Neural cell (in vitro differentiated cells): ENCODE data around the gene SIX4.
A peak's percentile ranks its signal among the peaks of the same experiment; 100 is the strongest.

ENCODE experiments used
- CTCF ChIP-seq: fragments of 450-650 bp; IDR thresholded peaks from 2 replicates; pipeline ENCODE4 v1.5.1; 2014; ENCODE audit warnings: antibody characterized with exemption, mild to moderate bottlenecking, moderate library complexity; ENCODE audit not compliant: poor library complexity, severe bottlenecking
- EP300 ChIP-seq: fragments of 450-650 bp; conservative IDR thresholded peaks from 2 replicates; pipeline ENCODE4 v1.6.1; 2014; ENCODE audit warnings: antibody characterized with exemption, mild to moderate bottlenecking, moderate library complexity; ENCODE audit not compliant: poor library complexity, severe bottlenecking
- EZH2 ChIP-seq: fragments of 200-600, 300-800 bp; shearing (Covaris generic), sonication (generic); IDR thresholded peaks from 2 replicates; pipeline ENCODE4 v1.6.1; 2014; ENCODE audit warnings: antibody characterized with exemption, low read length, borderline replicate concordance, mild to moderate bottlenecking; ENCODE audit not compliant: insufficient read depth, poor library complexity, severe bottlenecking
- MXI1 ChIP-seq: fragments of 450-650 bp; conservative IDR thresholded peaks from 2 replicates; pipeline ENCODE4 v1.6.1; 2014; ENCODE audit warnings: antibody characterized with exemption, mild to moderate bottlenecking; ENCODE audit not compliant: poor library complexity, severe bottlenecking
- POLR2AphosphoS5 ChIP-seq: IDR thresholded peaks from 2 replicates; pipeline ENCODE4 v1.6.1; 2012
- REST ChIP-seq: IDR thresholded peaks from 2 replicates; pipeline ENCODE4 v1.6.1; 2012; ENCODE audit warnings: borderline replicate concordance
- SMC3 ChIP-seq: fragments of 450-650 bp; conservative IDR thresholded peaks from 2 replicates; pipeline ENCODE4 v1.6.1; 2014; ENCODE audit warnings: antibody characterized with exemption, mild to moderate bottlenecking, moderate library complexity; ENCODE audit not compliant: poor library complexity
- TAF1 ChIP-seq: IDR thresholded peaks from 2 replicates; pipeline ENCODE4 v1.6.1; 2012; ENCODE audit warnings: low read depth

GRCh38 chr14:60722357-60723115, 1.6 kb downstream of the SIX4 start:
- no peak for TF ChIP-seq CTCF
- no peak for TF ChIP-seq EP300
- peak; percentile 36 for TF ChIP-seq MXI1
- TF ChIP-seq TAF1, result no peak
- no peak for TF ChIP-seq EZH2
- no peak for TF ChIP-seq SMC3
- TF ChIP-seq POLR2AphosphoS5, result no peak
- no peak for TF ChIP-seq REST
